AG08395 (cell line): ENCODE results near the gene LAMA3.

Source experiments
- DNase-seq: peaks from one replicate; pipeline ENCODE4 v3.0.0; 2012; ENCODE audit warnings: mixed read lengths, low spot score

Gene LAMA3

DNA sequence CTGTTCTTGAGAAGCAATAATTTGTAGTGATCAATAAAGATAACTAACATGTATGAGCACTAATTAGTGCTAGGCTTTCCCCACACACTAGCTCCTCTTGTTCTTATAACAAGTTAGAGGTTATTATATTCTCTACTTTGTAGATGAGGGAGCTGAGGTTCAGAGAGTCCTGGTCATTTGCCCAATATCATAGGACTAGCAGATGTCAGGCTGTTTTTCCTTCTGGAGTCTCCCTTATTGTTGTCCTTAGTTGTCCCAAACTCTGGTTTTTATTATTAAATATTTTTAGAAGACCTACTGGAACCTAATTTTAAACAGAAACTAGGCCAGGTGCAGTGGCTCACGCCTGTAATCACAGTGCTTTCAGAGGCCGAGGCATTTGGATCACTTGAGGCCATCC, 308.8 kb downstream of the LAMA3 start:
- DNase-seq, result no peak

DNA sequence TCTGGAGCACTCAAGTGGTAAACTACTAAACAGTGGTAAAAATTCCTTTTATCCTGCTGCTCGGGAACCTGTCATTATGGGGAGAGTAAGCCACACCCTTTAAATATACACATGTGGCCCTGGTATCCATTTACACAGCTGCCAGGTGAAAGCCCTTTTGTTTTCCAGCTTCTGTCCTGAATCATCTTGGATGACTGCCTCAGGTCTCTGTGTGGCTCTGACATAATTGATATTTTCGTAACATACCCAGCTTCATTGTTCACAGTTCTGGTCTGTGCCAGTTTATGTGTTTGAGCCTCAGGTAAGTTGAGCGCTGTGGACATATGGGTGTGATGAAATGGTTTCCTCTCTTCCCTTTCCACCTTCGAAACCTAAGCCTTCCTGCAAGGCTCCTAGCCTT, 309.6 kb downstream of the LAMA3 start:
- no peak for DNase-seq

DNA sequence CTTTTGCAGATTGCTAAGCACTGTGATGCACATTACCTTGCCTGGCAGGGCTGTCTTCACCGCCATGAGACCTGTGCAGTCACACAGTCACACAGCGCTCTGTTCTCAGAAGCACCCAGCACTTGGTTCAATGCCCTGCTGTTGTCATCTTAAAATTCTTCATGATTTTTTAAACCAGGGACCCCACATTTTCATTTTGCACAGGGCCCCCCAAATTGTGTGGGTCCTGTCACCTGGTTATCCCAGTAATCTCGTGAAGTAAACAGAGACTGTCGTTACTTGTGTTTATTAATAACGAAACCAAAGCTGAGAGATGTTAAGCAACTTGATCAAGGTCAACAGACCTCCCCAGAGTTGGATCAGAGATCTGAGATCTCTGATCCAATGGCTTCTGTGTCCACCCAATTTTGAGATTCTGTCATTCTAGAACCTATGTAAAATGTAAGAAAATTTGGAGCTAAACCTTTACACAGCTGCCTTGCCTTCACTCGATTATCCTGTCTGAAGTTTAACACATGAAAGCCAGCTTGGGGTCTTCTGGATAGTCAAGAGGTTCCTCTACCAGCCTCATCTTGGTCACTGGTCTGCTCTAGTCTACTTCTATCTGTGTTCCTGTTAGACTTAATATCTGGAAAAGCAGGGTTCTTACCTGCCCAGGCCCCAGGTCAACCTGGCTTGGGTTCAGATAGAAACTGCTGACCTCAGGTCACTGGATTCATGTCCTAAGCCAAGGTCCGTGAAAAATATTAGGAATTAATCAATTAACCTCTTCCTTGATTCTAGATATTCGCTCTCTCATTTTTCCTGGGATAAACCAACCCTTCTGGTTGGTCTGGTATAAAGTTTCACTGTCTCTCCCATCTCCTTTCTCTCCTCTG, 311.6 kb downstream of the LAMA3 start:
- no peak for DNase-seq

DNA sequence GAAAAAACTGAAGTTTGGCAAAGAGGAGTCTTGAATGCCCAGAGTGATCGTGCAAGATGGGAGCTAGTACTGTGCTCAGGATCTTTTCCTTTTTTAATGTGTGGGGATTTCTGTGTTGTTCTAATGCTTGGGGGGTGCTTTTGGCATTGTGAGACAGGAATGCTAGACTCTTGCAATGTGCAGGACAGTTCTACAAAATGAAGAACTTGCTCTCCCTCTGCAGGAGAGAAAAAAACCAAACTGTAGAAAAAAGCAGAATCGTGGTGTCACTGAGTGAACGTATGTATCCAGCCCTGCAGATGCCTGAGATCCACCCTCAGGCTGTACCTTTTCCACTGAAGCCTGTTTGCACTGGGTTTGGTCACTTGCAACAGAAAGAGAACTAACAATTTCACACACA, 313.2 kb downstream of the LAMA3 start:
- no peak for DNase-seq

DNA sequence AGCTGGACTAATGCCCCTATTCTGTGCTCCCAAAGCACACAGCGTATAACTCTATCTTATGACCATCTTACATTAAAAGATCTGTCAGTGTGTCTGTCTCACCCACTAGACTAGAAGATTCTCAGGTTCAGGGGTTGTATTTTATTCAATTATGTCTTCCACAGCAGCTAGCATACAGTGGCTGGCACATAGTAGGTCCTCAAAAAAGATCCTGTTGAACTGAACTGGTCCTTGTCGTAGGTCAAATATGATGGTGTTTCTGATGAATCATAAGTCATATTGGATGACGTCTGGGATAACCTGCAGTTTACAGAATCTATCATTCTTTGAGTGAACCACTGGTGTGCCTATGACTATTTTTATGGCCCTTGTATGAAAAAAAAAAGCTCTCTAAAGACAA, 314.0 kb downstream of the LAMA3 start:
- DNase-seq, result no peak

DNA sequence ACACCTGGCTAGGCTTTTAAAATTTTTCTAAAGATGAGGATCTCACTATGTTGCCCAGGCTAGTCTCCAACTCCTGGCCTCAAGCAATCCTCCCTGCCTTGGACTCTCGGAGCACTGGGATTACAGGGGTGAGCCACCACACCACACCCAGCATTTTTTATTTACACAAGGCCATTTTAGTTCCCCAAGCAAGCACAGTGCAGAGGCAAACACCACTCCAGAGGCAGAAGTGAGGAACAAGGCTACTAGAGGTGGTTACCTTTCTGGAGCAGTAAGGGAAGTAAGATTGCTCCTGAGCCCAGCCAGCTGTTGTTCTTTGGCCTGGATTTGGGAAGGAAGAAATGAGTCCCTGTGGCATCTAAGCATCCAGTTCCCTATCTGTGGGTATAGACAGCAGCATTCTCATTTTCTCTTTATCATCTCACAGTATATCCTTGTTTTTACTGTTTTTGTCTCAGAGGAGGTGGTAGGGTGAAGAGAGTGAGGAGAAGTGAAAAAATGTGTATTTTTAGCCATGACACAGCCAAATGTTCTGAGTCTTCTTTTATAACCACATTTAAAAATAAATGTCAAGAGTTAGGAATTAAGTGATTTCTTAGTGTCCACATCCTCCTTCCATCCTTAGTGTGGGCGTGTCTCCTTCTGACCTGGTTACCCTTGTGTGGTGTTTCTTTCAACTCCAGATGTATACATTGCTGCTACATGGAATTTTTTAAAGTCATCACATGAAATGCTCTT, 314.8 kb downstream of the LAMA3 start:
- no peak for DNase-seq
